ENCODE results near the gene PHF19. TPM values are rescaled to one million over a fixed set of nuclear protein-coding genes. Genes with fewer than 3 reads are reported as not detected.

PHF19 gene
- total and polyA plus RNA-seq, 10 of the 15 experiments (the other 5 are each of a cell fraction or from before 2014, with no cell fraction given) = 26.0 to 133 (median 87.7) TPM

- TF ChIP-seq NKRF (conservative IDR thresholded peaks at IDR 0.05) (peak; percentile 56; the same call in 1 of the 2 replicates), MEF2A (IDR thresholded peaks at IDR 0.05; ENCODE audit: insufficient read depth, low read depth, low read length) (0 out of 2 replicates have a peak, but pooled peaks have one; percentile 38), SMC3 (IDR thresholded peaks at IDR 0.05; ENCODE audit: borderline replicate concordance, low read length) (peak; percentile 23; the same call in 1 of the 2 replicates), PAX8 (IDR thresholded peaks at IDR 0.05) (no peak), TCF12 (IDR thresholded peaks at IDR 0.05; ENCODE audit: low read depth, low read length) (no peak), NFYB (IDR thresholded peaks at IDR 0.05; ENCODE audit: insufficient read depth, low read depth, low read length) (no peak), BMI1 (IDR thresholded peaks at IDR 0.05; ENCODE audit: borderline replicate concordance) (no peak), NBN (IDR thresholded peaks at IDR 0.05) (peak; percentile 76; the same call in 1 of the 2 replicates), PRDM15 (CRISPR knock-in tag; IDR thresholded peaks at IDR 0.05) (no peak), TAF1 (IDR thresholded peaks at IDR 0.05; ENCODE audit: borderline replicate concordance, low read depth, low read length) (peak; percentile 76; the same call in 1 of the 2 replicates), GATAD2B (conservative IDR thresholded peaks at IDR 0.05; ENCODE audit: low read depth) (peak; percentile 51), BCL11A (IDR thresholded peaks at IDR 0.05; ENCODE audit: low read depth, low read length) (no peak), PKNOX1 (IDR thresholded peaks at IDR 0.05) (0 out of 2 replicates have a peak, but pooled peaks have one; percentile 11), YY1 (IDR thresholded peaks at IDR 0.05; ENCODE audit: low read depth, low read length) (peak; percentile 91), PBX3 (IDR thresholded peaks at IDR 0.05; ENCODE audit: insufficient replicate concordance, low read depth, low read length) (peak; percentile 9), BACH1 (IDR thresholded peaks at IDR 0.05; ENCODE audit: borderline replicate concordance) (peak; percentile 78), RFX5 (IDR thresholded peaks at IDR 0.05; ENCODE audit: low read depth, low read length) (no peak), ZBTB11 (CRISPR knock-in tag; IDR thresholded peaks at IDR 0.05) (no peak)
Measured at GRCh38 chr9:120877276-120878034, 467 bp upstream of the PHF19 start (continued).

Data from GM12878 (cell line).